Neural progenitor cell (in vitro differentiated cells): ENCODE data around the gene RIT1. TPM values are rescaled to one million over a fixed set of nuclear protein-coding genes. Genes with fewer than 3 reads are reported as not detected.

ENCODE experiments used
- DNase-seq: peaks from one replicate; pipeline ENCODE4 v3.0.0-alpha.2; 2016; ENCODE audit warnings: low spot score
- H2AFZ ChIP-seq: fragments of 200-600 bp; sonication (generic); replicated peaks from 2 replicates; pipeline ENCODE4 v1.6.1; 2016; ENCODE audit warnings: antibody characterized with exemption
- H3F3A ChIP-seq: fragments of 200-600 bp; sonication (generic); 2 replicates; pipeline ENCODE4 v1.6.1; 2016; ENCODE audit warnings: antibody characterized with exemption, low read depth
- H3K27ac ChIP-seq: fragments of 200-600 bp; sonication (generic); 2 replicates; pipeline ENCODE4 v1.5.1; 2016; ENCODE audit warnings: mild to moderate bottlenecking
- H3K27me3 ChIP-seq: fragments of 200-600 bp; sonication (generic); 2 replicates; pipeline ENCODE4 v1.6.1; 2016; ENCODE audit warnings: mild to moderate bottlenecking, moderate library complexity
- H3K36me3 ChIP-seq: fragments of 200-600 bp; sonication (generic); 2 replicates; pipeline ENCODE4 v1.5.1; 2016
- H3K4me1 ChIP-seq: fragments of 200-600 bp; sonication (generic); 2 replicates; pipeline ENCODE4 v1.6.1; 2016; ENCODE audit warnings: mixed run types
- H3K4me2 ChIP-seq: fragments of 200-600 bp; sonication (generic); 2 replicates; pipeline ENCODE4 v1.6.1; 2016
- H3K4me3 ChIP-seq: fragments of 200-600 bp; sonication (generic); 2 replicates; pipeline ENCODE4 v1.5.1; 2016
- H3K79me2 ChIP-seq: fragments of 200-600 bp; sonication (generic); 2 replicates; pipeline ENCODE4 v1.6.1; 2016; ENCODE audit warnings: low read depth
- H3K9ac ChIP-seq: fragments of 200-600 bp; sonication (generic); 2 replicates; pipeline ENCODE4 v1.6.1; 2016
- H3K9me3 ChIP-seq: fragments of 200-600 bp; sonication (generic); 2 replicates; pipeline ENCODE4 v1.5.1; 2016; ENCODE audit warnings: low read depth
- H4K20me1 ChIP-seq: fragments of 200-600 bp; sonication (generic); 2 replicates; pipeline ENCODE4 v1.6.1; 2016; ENCODE audit warnings: low read depth
- H3K27ac Mint-ChIP-seq: 3 replicates; pipeline ENCODE4 v1.8.0; 2021; ENCODE audit warnings: mixed read lengths
- H3K27me3 Mint-ChIP-seq: 2 replicates; pipeline ENCODE4 v1.8.0; 2022; ENCODE audit warnings: low read depth, mild to moderate bottlenecking, inconsistent platforms, moderate library complexity, mixed read lengths; ENCODE audit not compliant: insufficient read depth
- H3K36me3 Mint-ChIP-seq: 3 replicates; pipeline ENCODE4 v1.8.0; 2021; ENCODE audit warnings: mixed read lengths
- H3K4me1 Mint-ChIP-seq: 3 replicates; pipeline ENCODE4 v1.8.0; 2021; ENCODE audit warnings: mixed read lengths
- H3K4me3 Mint-ChIP-seq: 3 replicates; pipeline ENCODE4 v1.8.0; 2021; ENCODE audit warnings: mild to moderate bottlenecking, moderate library complexity, mixed read lengths
- H3K9me3 Mint-ChIP-seq: 3 replicates; pipeline ENCODE4 v1.8.0; 2020; ENCODE audit warnings: mixed read lengths
- EZH2 ChIP-seq: fragments of 200-600 bp; sonication (generic); IDR thresholded peaks from 2 replicates; pipeline ENCODE4 v1.6.1; 2017; ENCODE audit warnings: antibody characterized with exemption, mild to moderate bottlenecking, moderate library complexity
- EZH2phosphoT487 ChIP-seq: fragments of 200-600 bp; sonication (generic); IDR thresholded peaks from 2 replicates; pipeline ENCODE4 v1.6.1; 2017; ENCODE audit warnings: antibody characterized with exemption
- total RNA-seq: library from RNA; depleted of rRNA; stranded (reverse); fragments of >200 nt; gene quantifications from 2 replicates; pipeline ENCODE4 v1.2.3, GENCODE V29; 2015; ENCODE audit warnings: low replicate concordance
- TF ChIP-seq, protein P1 (sequence below): fragments of 200-600 bp; sonication (generic); IDR thresholded peaks from 2 replicates; pipeline ENCODE4 v1.5.1; 2017; ENCODE audit warnings: antibody characterized with exemption, mild to moderate bottlenecking

RIT1 gene
- total RNA-seq, 1 donor from 2014 or later, result 51.3 TPM

GRCh38 chr1:155920717-155921116 lies 9.6 kb upstream of the RIT1 start:
- H3K4me1 Mint-ChIP-seq, result no peaks in the 10 kb centered on the region
- Histone ChIP-seq H2AFZ (no peak overlapping the region), H3K27ac (no peak overlapping the region), H3K4me3 (no peak overlapping the region), H3F3A (peaks cover 50% of the 10 kb centered on the region), H3K36me3 (peaks cover 41% of the 10 kb centered on the region), H3K79me2 (peaks cover 26% of the 10 kb centered on the region), H3K4me2 (no peak overlapping the region), H4K20me1 (peaks cover 13% of the 10 kb centered on the region), H3K9me3 (no peaks in the 10 kb centered on the region), H3K4me1 (no peaks in the 10 kb centered on the region), H3K27me3 (no peaks in the 10 kb centered on the region), H3K9ac (no peak overlapping the region)
- H3K27me3 Mint-ChIP-seq, result no peaks in the 10 kb centered on the region
- DNase-seq, result no peak
- TF ChIP-seq EZH2phosphoT487 (no peak), EZH2 (no peak)
- TF ChIP-seq, protein P1, sequence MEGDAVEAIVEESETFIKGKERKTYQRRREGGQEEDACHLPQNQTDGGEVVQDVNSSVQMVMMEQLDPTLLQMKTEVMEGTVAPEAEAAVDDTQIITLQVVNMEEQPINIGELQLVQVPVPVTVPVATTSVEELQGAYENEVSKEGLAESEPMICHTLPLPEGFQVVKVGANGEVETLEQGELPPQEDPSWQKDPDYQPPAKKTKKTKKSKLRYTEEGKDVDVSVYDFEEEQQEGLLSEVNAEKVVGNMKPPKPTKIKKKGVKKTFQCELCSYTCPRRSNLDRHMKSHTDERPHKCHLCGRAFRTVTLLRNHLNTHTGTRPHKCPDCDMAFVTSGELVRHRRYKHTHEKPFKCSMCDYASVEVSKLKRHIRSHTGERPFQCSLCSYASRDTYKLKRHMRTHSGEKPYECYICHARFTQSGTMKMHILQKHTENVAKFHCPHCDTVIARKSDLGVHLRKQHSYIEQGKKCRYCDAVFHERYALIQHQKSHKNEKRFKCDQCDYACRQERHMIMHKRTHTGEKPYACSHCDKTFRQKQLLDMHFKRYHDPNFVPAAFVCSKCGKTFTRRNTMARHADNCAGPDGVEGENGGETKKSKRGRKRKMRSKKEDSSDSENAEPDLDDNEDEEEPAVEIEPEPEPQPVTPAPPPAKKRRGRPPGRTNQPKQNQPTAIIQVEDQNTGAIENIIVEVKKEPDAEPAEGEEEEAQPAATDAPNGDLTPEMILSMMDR, result no peak
- no peaks in the 10 kb centered on the region for H3K9me3 Mint-ChIP-seq
- no peak overlapping the region for H3K27ac Mint-ChIP-seq
- H3K4me3 Mint-ChIP-seq, result no peak overlapping the region
- peaks cover 52% of the 10 kb centered on the region for H3K36me3 Mint-ChIP-seq

DNA sequence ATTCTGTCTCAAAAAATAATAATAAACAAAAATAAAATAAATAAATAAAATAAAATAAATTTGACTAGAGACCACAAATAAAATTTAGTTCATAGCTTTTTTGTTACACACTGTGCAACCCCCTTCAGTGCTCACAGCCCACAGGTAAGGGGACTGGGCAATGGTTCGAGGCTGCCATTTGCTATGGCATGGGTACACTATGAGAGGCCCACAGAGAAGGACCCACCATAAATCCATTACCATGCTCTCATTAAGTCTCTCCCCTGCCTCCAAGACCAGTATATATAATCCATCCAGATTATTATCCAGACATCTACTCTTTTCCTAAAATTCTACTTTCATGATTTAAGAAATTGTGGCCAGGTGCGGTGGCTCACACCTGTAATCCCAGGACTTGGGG lies 8.7 kb upstream of the RIT1 start:
- Histone ChIP-seq H3K9ac (no peak overlapping the region), H3K4me1 (no peaks in the 10 kb centered on the region), H2AFZ (no peak overlapping the region), H3K36me3 (peaks cover 37% of the 10 kb centered on the region), H3K27me3 (no peaks in the 10 kb centered on the region), H3K79me2 (peaks cover 20% of the 10 kb centered on the region), H3K4me2 (no peak overlapping the region), H3K9me3 (no peaks in the 10 kb centered on the region), H3F3A (peaks cover 59% of the 10 kb centered on the region), H3K4me3 (no peak overlapping the region), H4K20me1 (peaks cover 13% of the 10 kb centered on the region), H3K27ac (no peak overlapping the region)
- H3K4me1 Mint-ChIP-seq, result no peaks in the 10 kb centered on the region
- H3K27ac Mint-ChIP-seq, result no peak overlapping the region
- H3K9me3 Mint-ChIP-seq, result no peaks in the 10 kb centered on the region
- peaks cover 50% of the 10 kb centered on the region for H3K36me3 Mint-ChIP-seq
- H3K4me3 Mint-ChIP-seq, result no peak overlapping the region
- no peak for DNase-seq
- TF ChIP-seq, protein P1, result no peak
- TF ChIP-seq EZH2phosphoT487, result no peak
- no peak for TF ChIP-seq EZH2
- H3K27me3 Mint-ChIP-seq, result no peaks in the 10 kb centered on the region

DNA sequence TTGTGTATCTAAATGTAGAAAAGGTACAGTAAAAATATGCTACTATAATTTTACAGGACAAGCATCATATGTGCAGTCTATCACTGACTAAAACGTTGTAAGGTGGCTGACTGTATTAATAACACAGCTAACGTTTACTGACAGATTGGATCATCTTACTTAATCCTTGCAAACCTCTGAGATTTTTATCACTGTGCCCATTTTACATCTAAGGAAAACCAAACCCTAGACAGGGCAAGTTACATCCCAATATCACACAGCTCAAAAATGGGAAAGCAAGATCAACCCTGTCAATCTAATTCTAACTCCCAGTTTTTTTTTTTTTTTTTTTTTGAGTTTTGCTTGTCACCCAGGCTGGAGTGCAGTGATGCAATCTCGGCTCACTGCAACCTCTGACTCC lies 7.5 kb upstream of the RIT1 start:
- Mint-ChIP-seq H3K4me3 (no peak overlapping the region), H3K36me3 (peaks cover 49% of the 10 kb centered on the region), H3K4me1 (no peaks in the 10 kb centered on the region), H3K9me3 (no peaks in the 10 kb centered on the region), H3K27ac (no peak overlapping the region), H3K27me3 (no peaks in the 10 kb centered on the region)
- H3K4me1 ChIP-seq, result no peaks in the 10 kb centered on the region
- H3K4me3 ChIP-seq, result no peak overlapping the region
- H3K27me3 ChIP-seq, result no peaks in the 10 kb centered on the region
- peaks cover 20% of the 10 kb centered on the region for H3K79me2 ChIP-seq
- TF ChIP-seq EZH2phosphoT487 (no peak), EZH2 (no peak)
- TF ChIP-seq, protein P1, result no peak
- no peak overlapping the region for H3K4me2 ChIP-seq
- no peak overlapping the region for H2AFZ ChIP-seq
- no peak overlapping the region for H3K27ac ChIP-seq
- peaks cover 42% of the 10 kb centered on the region for H3K36me3 ChIP-seq
- H3F3A ChIP-seq, result peaks cover 70% of the 10 kb centered on the region
- no peak overlapping the region for H3K9ac ChIP-seq
- no peak for DNase-seq
- peaks cover 13% of the 10 kb centered on the region for H4K20me1 ChIP-seq
- no peaks in the 10 kb centered on the region for H3K9me3 ChIP-seq
